HG02885 (cell line): ENCODE measurements around the gene ABHD5.

ENCODE experiments used
- ATAC-seq: cut with Tn5 transposase; IDR thresholded peaks from one replicate; pipeline ENCODE4 v1.9.1; 2021; ENCODE audit warnings: mild to moderate bottlenecking; ENCODE audit not compliant: unreplicated experiment, poor library complexity

The ABHD5 gene

DNA sequence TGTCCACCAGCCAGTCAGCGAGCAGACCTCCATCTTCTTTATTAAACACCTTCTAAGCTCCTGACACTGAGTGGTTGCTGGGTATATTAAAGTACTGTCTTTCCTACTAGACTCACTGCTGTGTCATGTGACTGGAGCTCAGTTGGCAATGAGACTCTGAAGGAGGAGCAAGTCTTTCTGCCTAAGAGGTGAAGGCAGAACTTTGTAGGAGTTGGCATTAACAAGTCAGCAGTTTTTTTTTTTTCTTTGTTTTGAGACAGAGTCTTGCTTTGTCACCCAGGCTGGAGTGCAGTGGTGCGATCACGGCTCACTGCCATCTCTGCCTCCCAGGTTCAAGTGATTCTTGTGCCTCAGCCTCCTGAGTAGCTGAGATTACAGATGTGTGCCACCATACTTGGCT lies 62.2 kb downstream of the ABHD5 start:
- no peak for ATAC-seq

DNA sequence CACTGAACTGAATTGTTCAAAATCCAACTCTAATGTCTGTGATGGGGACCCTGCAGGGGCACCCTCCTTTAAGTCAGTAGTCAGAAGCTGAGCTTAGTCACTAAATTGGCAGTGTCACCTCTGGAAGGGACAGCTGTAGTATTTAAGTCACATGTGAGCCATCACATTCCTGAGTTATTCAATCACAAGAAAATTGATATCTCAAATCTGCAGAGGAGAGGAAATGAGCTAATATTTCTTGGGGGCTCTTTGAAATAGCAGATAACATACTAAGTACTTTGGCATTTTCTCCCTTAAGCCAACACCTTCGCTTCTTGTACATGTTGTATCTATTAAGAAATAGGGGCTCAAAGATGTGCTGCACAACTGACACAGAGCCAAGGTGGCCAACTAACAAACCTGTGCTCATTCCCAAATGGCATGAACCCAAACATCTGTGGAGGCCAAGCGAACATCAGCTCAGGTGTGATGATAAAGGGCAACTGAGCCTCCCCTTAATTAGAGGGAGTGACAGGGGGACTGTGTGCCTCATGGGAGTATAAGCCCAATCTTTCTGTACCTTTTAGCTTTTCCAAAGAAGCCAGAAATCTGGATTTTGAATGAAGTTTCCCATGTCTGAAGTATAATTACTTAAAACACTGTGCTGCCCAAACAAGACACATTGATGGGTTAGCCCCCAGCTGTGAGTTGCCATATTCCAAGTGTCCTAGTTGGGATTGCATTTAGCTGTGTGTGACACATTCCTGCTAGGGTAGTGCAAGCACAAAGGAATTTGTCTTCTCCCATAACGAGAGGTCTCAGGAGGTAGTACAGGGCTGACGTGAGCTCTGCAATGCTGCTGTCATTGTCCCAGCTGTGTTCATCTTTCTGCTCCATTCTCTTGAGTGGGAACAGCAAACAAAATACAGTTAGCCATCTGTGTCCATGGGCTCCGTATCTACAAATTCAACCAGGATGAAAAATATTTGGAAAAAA lies 63.3 kb downstream of the ABHD5 start:
- ATAC-seq = no peak

- no peak for ATAC-seq
Observed at GRCh38 chr3:43755516-43756200, 64.9 kb downstream of the ABHD5 start.

- ATAC-seq = no peak
Observed at GRCh38 chr3:43757666-43758321, 67.1 kb downstream of the ABHD5 start.

DNA sequence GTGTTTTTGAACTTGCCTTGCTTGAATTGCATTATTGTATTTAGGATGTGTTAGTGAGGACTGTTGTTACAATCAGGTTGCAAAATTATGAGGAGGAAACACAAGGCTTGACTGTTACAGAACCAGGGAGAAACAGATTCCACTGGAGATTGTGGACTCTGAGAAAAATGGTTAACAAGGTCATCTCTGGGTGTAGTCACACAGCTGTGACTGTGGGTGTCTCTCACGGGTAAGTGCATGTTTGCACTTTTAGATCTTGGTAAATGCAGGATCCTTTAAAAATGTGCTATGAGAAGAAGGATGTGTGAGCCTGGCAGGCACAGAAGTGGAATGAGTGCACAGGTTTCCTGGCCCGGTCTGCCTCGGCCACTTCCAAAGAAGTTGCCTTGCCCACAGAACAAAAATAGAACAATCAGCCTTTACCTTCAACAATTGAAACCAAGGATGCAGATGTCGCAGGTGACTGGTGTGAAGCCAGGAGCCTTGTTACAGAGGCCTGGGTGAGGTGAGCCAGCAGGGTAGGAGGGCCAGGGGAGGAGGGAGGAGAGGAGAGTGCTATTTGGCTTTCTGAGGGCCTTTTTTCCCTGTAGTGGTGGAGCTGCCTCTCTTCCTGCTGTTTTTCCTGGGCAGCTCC lies 68.0 kb downstream of the ABHD5 start:
- ATAC-seq = no peak

DNA sequence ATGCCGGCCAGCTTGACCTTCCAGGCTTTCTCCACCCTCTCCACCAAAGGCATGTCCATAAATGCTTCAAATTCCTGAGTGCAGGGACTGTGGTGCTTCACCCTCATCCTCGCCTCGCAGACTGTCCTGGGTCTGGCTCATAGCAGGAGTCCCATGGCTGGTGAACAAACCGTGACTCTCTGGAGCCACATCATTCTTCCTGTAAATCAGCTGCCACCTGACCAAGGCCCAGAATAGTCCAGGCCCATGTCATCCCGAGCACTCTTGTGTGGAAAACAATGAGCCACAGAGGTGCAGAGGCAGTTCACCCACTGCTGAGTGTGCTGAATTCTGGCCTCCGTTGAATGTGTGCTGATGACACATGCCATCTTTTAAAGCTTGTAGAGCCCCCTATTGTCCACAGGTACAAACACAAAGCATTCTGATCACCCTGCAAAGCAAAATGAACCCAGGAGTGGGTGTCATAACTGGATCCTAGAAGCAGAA lies 68.6 kb downstream of the ABHD5 start:
- no peak for ATAC-seq

DNA sequence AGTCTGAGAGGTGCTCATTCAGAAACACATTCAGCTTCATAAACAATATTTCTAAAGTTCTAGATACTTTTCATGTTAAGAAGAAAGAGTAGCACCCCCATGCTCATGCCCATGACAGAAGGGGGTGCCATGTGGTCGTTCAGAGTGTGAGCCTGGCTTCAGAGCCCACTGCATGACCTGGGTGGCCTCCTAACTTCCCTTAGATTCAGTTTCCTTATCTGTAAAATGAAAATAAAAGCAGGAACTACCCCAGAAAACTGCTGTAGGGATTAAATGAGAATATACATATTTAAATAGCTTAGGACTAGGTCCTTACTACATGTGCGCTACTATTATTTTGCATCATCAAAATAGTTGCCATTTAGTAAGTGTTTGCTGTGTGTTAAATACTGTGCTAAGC lies 69.2 kb downstream of the ABHD5 start:
- no peak for ATAC-seq

GRCh38 chr3:43760938-43761337 lies 70.2 kb downstream of the ABHD5 start:
- ATAC-seq = no peak

DNA sequence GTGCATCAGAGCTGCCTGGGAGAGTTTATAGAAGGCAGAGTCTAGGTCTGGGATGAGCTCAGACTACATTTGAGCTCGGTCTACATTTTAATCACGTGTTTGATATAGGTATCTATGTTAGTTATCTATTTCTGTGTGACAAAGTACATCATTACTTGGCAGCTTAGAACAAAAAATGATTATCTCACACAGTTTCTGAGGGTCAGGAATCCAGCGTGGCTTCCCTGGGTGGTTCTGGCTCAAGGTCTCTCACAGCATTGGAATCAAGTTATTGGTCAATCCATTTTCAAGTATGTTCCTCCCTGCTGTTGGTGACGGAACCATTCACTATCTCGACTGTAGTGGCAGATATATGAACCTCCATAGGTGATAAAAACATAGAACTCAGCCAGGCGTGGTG lies 71.7 kb downstream of the ABHD5 start:
- ATAC-seq = no peak

- ATAC-seq = no peak
Observed at GRCh38 chr3:43764056-43764455, 73.3 kb downstream of the ABHD5 start.

DNA sequence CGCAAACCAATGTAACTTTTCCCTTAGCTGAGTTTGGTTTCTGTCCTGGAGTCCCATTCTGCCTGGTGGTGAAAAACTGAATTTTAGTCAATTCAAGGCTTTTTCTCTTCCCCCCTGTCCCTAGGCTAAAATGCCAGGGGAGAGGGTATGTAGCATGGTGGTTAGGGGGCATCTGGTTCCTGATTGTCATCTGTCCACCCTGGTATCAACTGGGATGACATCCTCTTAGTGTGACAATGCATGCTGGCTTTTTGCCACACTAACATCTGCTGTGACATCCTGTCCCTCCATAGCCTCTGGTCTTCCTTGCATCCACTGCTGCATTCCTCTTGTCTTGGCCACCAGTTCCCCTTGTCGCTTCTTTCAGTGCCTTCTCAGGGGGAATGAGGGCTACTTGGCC lies 73.7 kb downstream of the ABHD5 start:
- ATAC-seq = no peak

GRCh38 chr3:43765521-43765971 lies 74.8 kb downstream of the ABHD5 start:
- ATAC-seq = no peak

DNA sequence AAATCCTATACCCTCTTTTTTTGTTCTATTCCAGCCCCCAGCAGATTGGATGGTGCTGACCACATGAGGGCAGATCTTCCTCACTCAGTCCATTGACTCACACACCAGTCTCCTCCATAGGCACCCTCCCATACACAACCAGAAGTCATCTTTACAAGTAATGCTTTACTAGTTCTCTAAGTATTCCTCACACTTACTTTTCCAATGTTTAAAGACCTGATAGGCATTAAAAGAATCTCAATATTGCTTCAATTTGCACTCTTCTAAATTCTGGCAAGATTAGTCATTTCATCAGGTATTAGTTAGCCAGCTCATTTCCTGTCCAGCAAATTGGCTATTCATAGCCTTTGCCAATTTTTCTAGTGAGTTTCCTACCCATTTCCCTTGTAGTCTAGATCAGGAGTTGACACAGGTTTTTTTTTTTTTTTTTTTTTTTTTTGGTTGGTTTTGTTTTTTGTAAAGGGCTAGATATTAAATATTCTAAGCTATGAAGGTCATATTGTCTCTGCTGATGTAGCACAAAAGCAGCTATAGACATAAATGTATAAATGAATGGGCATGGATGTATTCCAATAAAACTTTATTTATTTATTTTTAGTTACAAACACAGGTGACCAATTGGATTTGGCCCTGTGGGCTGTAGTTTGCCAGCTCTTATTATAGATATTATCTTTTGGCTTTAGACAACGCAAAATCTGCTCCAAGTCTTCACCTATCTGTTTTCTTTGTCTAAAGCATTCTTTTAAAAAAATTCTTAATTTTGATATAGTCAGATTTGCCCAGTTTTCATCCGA lies 76.1 kb downstream of the ABHD5 start:
- ATAC-seq = no peak

DNA sequence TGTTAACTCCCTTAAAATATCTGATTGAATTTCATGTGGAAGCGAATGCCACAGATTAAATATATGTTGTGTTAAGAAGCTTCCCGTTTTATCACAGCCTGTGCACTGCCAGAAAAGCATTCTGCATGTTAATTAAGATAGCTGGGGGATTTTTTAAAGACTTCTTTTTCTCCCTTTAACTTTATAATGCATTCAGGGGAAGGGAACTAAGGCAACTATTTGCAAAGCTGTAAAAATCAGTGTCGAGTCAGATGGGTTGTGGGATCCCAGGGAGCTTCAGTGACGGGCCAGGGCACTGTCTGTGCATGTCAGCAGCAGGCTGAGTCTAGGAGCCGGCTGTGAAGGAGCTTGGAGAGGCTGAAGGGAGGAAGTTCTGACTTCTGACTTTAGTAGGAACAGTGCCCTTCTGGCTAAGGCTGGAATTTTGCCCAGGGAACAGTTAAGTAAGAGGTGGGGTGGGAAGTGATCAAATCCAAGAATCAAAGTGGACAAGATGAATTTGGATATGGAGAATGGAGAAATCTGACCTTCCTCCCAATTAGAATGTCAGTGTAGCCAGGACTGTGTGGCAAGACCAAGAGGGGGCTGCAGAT lies 77.7 kb downstream of the ABHD5 start:
- ATAC-seq = no peak

- peak; percentile 58 for ATAC-seq
Observed at GRCh38 chr3:43769097-43769884, 78.6 kb downstream of the ABHD5 start.

GRCh38 chr3:43769885-43770425 lies 79.2 kb downstream of the ABHD5 start:
- ATAC-seq = no peak

GRCh38 chr3:43770426-43771103 lies 79.8 kb downstream of the ABHD5 start:
- no peak for ATAC-seq

GRCh38 chr3:43771610-43772009 lies 80.9 kb downstream of the ABHD5 start:
- ATAC-seq = no peak
